Nucleus accumbens (tissue), 56 donors: ENCODE results near the gene GPR65.

Experiments used
- DNase-seq, 56 donors: peaks; one replicate each; lab custom pipeline; 2025; lab: John Stamatoyannopoulos, UW

The GPR65 gene

GRCh38 chr14:88032373-88032772 is 27.4 kb downstream of the GPR65 start:
- no peak for DNase-seq

GRCh38 chr14:88034076-88034475 is 29.1 kb downstream of the GPR65 start:
- DNase-seq: no peak

- no peak for DNase-seq
Observed at GRCh38 chr14:88036422-88036821, 31.5 kb downstream of the GPR65 start.

- no peak for DNase-seq
Observed at GRCh38 chr14:88037325-88037724, 32.4 kb downstream of the GPR65 start.

DNA sequence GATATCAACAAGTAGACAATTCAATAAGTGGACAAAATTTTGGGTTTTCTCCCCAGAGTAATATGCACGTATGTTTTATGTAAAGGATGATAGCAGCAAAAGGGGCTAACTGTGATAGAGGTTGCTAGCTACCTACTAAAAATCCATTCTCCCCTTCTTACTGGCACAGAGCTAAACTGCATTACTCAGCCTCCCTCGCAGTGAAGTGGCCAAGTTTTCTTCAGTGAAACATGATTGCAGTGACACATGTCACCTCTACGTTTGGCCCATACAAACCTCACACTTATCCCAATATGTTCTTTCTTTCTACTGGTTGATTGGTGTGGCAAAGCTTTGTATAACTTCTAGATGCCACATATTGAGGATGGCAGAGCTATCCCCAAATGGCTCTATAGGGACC is 34.3 kb downstream of the GPR65 start:
- DNase-seq: no peak

- DNase-seq: no peak
Observed at GRCh38 chr14:88040146-88040545, 35.2 kb downstream of the GPR65 start.

DNA sequence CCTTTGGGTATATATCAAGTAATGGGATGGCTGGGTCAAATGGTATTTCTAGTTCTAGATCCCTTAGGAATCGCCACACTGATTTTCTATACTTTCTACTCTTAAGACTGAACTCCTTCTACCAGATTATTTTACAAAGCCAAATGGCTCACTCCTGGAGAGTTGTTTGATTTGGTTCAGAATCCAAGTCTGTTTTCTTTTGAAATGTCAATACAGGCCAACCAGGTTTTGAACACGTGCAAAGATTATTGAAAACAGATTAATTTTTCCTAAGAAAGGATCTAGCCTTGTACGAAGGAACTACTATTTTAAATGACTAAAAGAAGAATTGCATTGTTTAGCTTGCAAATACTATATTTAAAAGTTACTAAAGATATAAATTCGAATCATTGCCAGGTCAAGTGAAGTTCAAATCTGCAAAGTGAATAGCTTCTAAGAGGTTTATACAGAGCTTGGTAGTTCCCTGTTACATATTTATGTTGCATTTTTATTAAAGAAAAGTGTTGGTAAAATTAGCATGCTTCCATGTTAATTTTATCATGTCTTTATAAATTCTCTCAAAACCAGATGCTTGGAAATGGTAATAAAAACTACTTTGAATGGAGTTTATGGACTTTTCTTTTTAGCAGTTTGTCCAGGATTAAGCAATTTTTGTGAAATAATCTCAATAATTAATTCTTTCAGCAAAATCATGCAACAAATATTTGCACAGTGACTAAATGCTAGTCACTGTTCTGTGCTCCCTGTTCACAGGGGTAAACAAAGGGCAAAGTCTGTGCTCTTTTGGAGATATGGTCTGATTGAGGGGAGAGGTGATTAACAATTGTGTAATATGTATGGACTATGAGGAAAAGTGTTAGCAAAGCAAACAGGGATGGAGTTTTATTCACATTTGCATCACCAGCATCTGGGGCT is 38.9 kb downstream of the GPR65 start:
- no peak for DNase-seq

GRCh38 chr14:88044444-88044758 is 39.5 kb downstream of the GPR65 start:
- no peak for DNase-seq

- no peak for DNase-seq
Observed at GRCh38 chr14:88044776-88045446, 40.0 kb downstream of the GPR65 start.

- peak in 8 of 56 donors; percentile 1 to 18 (median 5) for DNase-seq
Observed at GRCh38 chr14:88045705-88046104, 40.8 kb downstream of the GPR65 start.

- DNase-seq: no peak
Observed at GRCh38 chr14:88048351-88048750, 43.4 kb downstream of the GPR65 start.

GRCh38 chr14:88049266-88049665 is 44.3 kb downstream of the GPR65 start:
- no peak for DNase-seq

- no peak for DNase-seq
Observed at GRCh38 chr14:88049936-88050335, 45.0 kb downstream of the GPR65 start.

DNA sequence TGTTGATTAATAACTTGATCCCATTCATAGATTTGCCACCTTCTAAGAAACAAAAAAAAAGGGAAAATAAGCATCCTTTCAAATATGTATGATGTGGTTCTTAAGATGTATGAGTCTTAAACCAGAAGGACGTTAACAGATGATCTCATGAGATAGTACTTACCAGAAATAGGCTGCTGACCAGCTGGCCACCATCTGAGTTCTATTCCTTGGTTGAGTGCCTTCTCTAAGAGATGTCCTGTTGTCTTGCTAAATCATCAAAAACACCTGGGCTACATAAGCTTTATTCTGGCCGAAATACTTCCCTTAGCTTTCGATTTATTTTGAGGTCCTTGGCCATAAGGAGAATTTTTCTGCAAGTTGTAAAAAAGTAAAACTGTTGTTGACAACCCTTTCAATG is 55.6 kb downstream of the GPR65 start:
- no peak for DNase-seq

DNA sequence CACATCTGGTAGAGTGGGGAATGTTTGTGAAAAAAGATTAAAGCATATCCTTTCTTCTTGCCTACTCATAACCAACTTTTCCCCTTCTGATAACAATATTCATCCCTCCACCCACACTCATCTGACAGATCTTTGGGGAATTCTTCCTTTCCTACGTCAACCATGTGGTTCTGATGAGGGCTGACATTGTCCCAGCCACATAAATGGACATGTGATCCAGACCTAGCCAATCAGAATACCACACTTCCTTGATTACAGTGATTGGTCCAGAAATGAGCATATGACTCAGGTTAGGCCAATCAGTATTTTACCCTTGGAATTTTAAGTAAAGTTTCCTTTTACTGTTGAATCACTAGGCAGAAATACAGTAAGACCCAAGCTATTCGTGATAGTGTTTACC is 58.9 kb downstream of the GPR65 start:
- DNase-seq: no peak
